ENCODE results near the gene LDB3. TPM values are rescaled to one million over a fixed set of nuclear protein-coding genes. Genes with fewer than 3 reads are reported as not detected.

Gene LDB3
- total RNA-seq, 1 experiment from 2014 or later: 0.20 TPM

DNA sequence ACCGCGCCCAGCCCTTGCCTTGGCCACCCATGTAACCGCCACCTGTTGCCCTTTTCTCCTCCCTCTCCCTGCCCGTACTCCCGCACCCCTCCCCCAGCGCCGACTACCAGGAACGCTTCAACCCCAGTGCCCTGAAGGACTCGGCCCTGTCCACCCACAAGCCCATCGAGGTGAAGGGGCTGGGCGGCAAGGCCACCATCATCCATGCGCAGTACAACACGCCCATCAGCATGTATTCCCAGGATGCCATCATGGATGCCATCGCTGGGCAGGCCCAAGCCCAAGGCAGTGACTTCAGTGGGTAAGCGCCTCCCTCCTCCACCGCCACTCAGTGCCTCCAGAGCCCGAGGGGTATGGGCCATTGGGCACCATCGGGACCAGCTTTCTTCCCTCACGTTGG, 18.7 kb downstream of the LDB3 start:
- intact Hi-C loops (cut with micrococcal nuclease): no loop called here
- ChIA-PET RAD21 (ENCODE audit: low non-redundant PET in 1 of 2, low total read pairs in 2 of 2, uncharacterized antibody in 2 of 2, unreplicated experiment in 2 of 2) (no interaction called here), POLR2A (no interaction called here), CTCF (no interaction called here)
- TF ChIP-seq ATF3 (IDR thresholded peaks at IDR 0.05) (no peak), SRF (IDR thresholded peaks at IDR 0.05; ENCODE audit: low read depth) (no peak), POLR2AphosphoS5 (IDR thresholded peaks at IDR 0.05; ENCODE audit: low read depth, low read length) (no peak), SIN3A (IDR thresholded peaks at IDR 0.05; ENCODE audit: low read depth) (no peak), SP1 (IDR thresholded peaks at IDR 0.05; ENCODE audit: low read depth) (no peak), CEBPB (IDR thresholded peaks at IDR 0.05; ENCODE audit: low read depth) (no peak), ELF1 (IDR thresholded peaks at IDR 0.05; ENCODE audit: borderline replicate concordance, low read depth) (no peak), EZH2 (IDR thresholded peaks at IDR 0.05) (no peak), REST (IDR thresholded peaks at IDR 0.05; ENCODE audit: low read depth) (no peak), RAD21 (IDR thresholded peaks at IDR 0.05; ENCODE audit: low read depth) (no peak)
- no peak overlapping the region for H2AFZ ChIP-seq (ENCODE audit: low read depth, low read length, poor library complexity, severe bottlenecking)
- no peaks in the 10 kb centered on the region for H3K36me3 ChIP-seq (ENCODE audit: control insufficient read depth in 1 of 2, insufficient read depth in 2 of 2, low read length in 2 of 2)
- no TSS peak for BruUV-seq (replicated peaks)
- H3K79me2 ChIP-seq (ENCODE audit: insufficient read depth, low read length): no peaks in the 10 kb centered on the region
- H4K20me1 ChIP-seq (ENCODE audit: insufficient read depth): no peaks in the 10 kb centered on the region
- ATAC-seq: no peak
- no peaks in the 10 kb centered on the region for H3K4me1 ChIP-seq (ENCODE audit: control insufficient read depth in 1 of 2, insufficient read depth in 2 of 2, low read length in 2 of 2)
- H3K4me3 ChIP-seq (replicated peaks in 1 of 2; ENCODE audit: low read depth in 1 of 2, low read length in 2 of 2): no peak overlapping the region
- H3K9me2 ChIP-seq (ENCODE audit: insufficient read depth): no peaks in the 10 kb centered on the region
- H3K9me3 ChIP-seq (ENCODE audit: control insufficient read depth in 1 of 2, insufficient read depth in 1 of 2, low read depth in 1 of 2, low read length in 2 of 2): no peaks in the 10 kb centered on the region
- DNase-seq (ENCODE audit: low read depth, low spot score): no peak
- H3K4me2 ChIP-seq (ENCODE audit: low read length): no peak overlapping the region
- no peak overlapping the region for H3K9ac ChIP-seq (ENCODE audit: low read length)
- no peaks in the 10 kb centered on the region for H3K27me3 ChIP-seq (ENCODE audit: insufficient read depth, low read length)
- H3K27ac ChIP-seq (ENCODE audit: low read depth, low read length): no peak overlapping the region

All from HCT116 (cell line).